HG03045 (cell line): Measurements from ENCODE around the gene ILKAP.
"Not testable (repeated sequence)": the region's sequence is repeated elsewhere in the genome, so short reads cannot be mapped to it uniquely, and the experiment has no call there.

ENCODE experiments used
- ATAC-seq: cut with Tn5 transposase; IDR thresholded peaks from one replicate; pipeline ENCODE4 v1.9.1; 2021; ENCODE audit warnings: mild to moderate bottlenecking, moderate library complexity; ENCODE audit not compliant: unreplicated experiment

The ILKAP gene

DNA sequence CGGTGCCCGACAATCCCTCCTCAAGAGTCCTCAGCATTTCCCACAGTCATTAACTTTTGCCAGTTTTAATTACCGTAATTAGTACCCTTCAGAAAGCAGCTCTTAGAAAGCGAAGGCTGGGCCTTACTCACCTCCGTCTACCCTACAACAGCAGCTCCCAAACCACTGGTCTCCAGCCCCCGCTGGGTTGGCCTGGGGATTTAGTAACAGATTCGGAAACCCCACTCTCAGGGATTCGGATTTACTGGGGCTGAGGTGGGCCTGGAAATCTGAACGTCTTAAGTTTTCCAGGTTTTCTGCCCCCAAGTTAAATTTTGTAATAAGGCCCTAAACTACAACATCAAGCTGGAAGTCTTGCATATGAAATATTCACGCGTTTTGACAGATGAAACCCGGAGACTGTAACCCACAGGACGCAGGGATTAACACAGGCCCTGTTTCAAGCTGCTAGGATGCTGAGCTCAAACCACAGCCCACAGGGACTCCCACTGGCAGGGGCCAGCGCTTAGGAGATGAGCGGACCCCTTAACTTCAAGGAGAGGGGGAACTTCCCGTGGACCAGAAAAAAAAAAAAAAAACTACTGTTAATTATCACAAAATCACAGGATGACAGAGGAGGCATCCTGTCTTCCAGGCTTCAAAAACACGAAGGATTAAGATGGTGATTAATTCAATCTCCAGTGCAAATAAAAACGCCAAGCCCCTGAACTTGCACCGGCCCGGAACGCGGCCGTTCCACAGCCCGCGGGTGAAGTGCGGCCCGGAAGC is 985 bp downstream of the ILKAP start:
- no peak for ATAC-seq

DNA sequence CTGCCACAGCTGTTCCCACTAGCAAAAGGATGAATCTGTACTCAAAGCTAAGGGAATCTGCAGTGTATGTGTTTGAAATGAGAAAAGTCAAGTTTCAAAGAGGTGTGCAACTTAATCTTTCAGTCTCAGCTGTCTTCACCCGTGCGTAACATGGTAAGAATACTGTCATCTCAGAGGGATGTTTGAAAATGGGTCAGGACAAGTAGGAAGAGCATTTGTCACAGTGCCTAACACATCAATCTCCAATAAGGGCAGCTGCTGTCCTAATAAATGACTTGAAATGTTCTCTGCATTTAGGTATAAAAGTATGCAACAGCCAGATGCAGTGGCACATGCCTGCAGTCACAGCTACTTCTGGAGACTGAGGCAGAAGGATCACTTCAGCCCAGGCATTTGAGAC is 13.1 kb downstream of the ILKAP start:
- no peak for ATAC-seq

DNA sequence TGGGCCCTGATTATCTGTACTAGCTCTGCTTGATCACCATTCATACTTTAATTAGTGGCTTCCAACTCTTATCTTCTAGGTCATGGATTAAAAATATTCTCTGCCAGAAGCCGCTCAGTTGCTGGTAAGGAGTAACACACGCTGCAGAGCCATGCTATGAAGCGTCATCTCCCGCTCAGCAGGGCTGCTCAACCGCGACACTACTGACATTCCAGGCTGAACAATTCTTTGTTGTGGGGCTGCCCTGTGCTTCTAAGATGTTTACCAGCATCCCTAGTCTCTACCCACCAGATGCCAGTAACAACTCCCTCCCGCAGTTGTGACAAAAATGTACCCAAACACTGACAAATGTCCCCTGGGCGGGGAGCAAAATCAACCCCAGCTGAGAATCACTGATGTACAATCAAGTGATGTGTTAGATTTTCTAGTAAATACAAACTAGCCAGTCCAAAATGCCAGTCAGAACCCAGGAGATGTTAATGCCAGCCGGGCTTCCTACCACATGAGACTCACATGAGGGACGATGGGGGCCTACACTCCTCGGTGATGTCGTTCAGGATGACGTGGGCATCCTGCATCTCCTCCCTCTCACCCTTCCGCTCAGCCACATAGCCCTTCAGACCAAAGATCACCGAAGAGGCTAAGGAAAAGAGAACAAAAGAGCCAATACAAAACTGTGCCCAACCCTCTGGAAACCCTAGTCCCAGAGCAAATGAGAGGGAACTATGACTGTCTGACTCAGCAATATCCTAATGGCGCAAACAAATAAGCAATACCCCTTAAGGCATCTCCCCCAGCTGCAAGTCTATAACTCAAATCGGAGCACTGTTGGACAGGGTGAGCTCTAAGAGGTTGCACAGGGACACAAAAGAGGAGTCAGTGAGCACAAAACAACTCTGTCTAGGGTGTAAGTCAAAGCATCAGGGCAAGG is 15.6 kb downstream of the ILKAP start:
- ATAC-seq = no peak

DNA sequence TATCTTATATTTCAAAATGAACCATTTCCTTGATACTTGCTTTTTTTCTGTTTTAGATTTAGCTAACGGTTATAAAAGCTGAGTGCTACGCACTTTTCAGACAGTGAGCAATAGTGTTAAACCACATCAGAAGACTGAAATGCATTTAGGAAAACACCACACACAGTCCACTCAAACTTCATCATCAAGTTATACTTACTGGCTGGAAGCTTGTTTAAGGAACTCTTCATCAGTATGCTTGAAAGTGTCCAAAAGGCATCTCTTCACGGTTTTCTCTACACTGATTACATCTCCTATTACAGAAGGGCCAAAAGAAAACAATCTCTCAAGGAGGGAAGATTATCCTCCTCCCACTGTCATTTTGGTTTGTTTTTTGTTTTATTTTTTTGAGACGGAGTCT is 19.7 kb downstream of the ILKAP start:
- no peak for ATAC-seq

DNA sequence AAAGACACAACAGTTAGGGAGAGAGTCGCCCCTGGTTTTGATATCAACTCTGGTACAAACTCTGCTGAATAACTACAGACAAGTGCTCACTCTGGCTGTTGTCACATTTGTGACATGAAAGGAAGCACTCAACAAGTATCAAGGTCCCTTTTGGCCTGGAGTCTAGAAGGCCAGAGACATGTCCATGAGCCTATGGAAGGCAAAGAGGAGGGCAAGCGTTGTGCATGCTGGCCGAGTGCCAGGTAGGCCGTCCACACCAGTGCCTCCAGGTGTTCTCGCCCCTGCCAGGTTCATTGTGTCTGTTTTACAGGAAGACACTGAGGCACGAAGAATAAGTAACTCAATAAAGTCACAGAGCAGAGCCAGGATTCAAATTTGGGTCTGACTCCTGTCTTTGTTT is 21.1 kb downstream of the ILKAP start:
- no peak for ATAC-seq

DNA sequence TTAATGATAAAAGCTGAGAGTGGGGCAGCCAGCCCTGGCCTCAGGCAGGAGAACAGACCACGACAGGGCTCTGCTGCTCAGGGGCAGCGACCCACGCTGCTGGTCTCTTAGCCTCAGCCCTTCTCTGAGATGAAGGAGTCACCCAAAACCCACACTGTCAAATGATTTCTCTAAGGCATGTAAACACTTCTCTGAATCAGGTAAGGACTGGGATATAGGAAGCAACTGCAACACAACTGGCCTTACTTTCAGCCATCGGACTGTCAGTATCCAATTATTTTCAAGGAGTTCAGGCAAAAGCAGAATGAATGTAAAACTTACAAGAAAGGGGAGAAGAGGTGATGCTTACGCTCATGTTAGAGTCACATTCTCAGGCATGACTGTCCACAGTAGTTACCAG is 22.9 kb downstream of the ILKAP start:
- ATAC-seq = no peak

DNA sequence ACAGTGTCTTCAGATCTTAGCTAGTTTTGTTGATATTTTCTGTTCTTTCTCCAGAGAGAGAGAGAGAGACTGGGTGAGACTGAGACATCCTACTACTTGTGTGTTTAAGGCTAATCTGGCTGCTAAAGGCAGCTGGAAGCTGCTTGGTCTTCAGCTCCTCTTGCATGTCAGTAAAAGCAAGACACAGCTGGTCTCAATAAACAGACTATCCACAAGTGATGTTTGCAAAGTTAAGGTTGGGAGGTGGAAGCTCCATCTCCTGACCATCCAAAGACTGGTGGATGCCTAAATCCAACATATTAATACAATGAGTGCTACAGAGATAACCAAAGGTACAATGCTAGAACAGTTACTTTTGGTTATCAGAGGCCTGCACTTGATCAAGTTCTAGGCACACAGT is 26.9 kb downstream of the ILKAP start:
- no peak for ATAC-seq

DNA sequence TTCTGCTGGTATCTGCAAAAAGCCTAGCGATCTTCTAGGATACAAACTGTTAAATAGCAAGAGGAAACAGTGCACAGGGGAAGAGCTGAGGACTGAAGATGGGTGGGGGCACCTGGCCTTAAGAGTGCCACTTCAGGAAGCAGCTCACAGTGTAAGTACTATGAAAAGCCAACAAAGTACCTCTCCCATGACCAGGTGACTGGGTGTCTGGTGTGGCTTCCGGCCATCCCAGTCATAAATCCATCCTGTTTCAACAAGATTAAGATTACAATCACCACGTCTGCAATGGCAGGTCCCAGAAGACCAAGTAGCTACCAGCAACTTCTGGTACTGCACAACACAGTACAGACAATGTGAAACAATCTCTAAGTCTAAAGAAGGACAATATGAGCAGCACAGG is 28.8 kb downstream of the ILKAP start:
- no peak for ATAC-seq

DNA sequence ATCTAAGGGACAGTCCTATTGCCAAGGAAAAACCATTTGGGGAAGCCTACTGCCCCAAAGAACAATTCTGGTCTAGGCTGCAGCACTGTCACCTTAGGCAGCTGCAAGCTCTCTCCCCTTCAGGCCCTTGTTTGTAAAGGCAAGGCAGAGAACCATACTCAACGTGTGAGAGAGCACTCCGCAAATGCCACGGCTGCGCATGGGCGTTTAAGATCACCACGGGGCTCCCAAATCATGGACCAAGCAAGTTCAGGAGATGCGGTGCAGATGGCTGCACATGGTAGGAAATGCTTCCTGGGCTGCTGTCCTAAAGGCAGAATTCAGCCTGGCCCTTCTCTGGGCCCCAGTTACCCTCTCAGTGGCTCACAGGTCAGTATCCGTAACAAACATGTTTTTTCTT is 29.2 kb downstream of the ILKAP start:
- no peak for ATAC-seq

DNA sequence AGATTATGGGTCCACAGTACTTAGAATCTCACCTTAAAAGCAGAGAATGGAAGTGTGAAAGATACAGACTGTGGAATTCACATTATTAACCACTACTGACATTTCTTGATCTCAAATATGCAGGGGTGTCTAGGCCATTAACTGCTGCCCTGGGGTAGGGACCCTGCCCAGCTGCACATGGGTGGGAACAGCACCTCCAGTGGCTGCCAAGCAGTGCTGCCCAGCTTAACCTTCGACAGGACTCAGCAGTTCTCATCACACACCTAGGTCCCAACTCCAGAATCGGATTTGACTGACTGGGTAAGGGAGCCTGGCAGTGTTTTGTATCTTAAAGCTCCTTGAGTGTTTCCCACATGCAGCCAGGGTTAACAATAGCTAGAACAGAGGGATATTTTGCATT is 29.8 kb downstream of the ILKAP start:
- ATAC-seq = no peak

DNA sequence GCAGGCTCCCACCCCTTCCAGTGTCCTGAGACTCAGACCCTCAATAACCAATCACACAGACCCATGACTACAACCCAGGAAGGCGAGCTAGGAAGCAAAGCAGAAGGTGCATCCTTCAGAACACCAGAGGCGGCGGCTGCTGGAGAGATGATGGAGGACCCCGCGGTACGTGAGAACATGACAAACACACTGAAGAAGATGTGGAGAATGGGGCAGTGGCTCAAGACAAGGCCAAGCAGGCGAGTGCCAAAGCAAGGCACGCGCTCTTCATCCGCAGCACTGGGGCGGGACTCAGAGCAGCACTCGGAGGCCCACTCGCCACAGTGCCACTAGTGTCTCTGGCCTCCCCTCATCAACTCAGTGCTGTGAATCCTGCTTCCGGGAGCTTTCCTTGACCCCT is 31.1 kb downstream of the ILKAP start:
- ATAC-seq = no peak

DNA sequence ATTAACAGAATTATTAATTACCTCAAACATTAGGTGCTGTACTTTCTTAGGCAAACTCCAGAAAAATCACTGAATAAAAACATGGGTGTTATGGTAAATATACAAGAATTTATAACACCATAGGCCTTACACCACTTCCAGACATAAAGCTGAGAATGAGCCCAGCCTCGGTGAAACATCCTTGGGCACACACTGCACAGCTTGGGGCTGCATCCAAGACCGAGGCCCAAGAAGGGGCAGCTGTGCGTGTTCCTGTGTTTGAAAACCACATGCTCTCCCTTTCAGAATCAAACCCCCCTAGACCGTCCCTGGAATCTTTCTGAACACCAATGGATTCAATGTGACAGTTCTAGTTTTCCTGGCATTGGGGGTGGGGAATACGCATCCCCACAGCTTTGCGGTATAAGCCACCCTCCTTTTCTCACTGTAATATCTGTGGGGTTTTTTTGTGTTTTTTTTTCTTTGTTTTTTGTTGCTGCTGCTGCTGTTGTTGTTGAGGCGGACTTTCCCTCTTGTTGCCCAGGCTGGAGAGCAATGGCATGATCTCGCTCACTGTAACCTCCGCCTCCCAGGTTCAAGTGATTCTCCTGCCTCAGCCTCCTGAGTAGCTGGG is 31.8 kb downstream of the ILKAP start:
- ATAC-seq = no peak

DNA sequence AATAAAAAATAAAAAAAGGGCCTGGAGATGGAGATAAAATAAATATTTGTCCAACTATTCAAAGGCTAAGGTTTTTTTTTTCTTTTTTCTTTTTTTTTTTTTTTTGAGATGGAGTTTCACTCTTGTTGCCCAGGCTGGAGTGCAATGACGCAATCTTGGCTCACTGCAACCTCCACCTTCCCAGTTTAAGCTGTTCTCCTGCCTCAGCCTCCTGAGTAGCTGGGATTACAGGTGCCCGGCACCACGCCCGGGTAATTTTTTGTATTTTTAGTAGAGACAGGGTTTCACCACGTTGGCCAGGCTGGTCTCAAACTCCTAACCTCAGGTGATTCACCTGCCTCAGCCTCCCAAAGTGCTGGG is 32.4 kb downstream of the ILKAP start:
- not testable (repeated sequence) for ATAC-seq

DNA sequence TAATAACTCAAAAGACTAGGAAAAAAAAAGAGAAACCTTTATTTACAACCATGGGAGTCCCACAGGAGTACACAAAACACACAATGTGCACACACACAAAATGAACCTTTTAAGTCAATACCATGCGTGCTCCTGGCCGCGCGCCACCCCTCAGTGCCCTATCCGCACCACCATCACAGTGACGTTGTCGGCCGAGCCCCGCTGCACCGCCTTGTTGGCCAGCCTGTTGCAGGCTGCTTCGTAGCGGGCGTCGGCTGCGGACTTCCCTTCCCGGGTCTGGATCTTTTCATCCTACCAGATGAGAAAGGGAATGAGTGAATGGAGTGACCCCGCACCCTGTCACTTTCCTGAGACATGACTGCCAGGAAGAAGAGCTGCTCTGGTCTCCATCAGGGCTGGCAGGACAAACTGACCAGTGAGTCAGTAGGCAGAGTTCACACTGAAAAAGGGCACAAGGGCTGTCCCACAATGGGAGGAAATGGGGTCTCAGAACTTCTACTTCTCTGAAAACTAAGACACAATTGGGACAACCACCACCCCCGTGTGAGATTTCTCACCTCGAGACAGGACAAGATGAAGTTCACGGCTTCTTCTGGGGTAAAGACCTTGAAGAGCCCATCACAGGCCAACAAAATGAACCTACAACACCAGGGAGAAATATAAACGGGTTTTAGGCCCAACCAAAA is 33.0 kb downstream of the ILKAP start:
- ATAC-seq = no peak

DNA sequence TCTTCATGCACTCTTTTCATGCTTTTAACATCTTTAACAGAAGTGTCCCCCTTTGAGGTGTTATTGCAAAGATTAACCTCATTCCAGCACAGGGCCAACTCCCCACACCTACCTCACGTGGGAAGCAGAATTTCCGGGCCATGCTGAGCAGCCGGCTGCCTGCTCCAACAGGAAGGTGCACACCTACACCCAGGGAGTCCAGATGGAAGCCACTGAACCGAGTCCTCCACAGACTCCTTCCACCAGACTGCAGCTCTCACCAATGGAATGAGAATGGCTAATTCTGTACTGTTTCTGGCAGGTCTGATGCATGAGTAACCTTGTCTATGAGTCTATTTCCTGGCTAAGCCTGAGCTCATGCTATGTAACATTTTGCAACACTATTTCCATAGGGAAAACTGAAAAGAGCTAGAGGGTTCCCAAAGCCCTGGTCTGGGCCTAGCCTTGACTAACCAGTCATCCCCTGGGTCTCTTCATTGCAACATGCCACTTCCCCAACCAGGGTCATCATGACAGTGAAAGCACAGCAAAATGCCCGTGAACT is 33.7 kb downstream of the ILKAP start:
- ATAC-seq = no peak

DNA sequence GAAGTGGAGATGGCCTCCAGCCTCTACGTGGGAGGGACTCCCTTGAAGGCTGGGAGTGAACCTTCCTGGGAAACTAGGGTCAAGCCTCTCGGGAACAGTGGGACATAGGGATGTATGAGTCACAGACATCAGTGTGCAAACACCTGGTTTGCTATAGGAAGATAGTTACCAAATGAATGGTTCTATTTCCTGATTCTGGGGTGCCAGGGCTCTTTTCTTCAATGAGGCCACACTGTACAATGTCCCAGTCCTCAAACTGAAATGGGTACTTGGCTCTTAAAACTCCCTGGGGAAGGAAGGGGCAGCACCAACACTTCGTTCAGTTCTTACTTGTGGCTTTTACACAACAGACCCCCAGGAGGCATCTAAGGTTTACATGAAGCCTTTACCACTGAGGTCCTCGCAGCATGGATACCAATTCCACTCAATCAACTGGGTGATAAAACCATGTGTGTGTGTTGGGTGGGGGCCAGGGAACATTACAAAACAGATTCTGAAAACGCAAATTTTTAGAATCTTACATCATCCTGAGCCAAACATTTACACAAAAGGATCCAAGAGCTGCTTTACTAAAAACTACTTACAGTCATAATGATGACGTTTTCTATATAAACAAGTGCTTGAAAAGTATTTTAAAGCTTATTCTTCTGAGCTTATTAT is 34.3 kb downstream of the ILKAP start:
- ATAC-seq = no peak

DNA sequence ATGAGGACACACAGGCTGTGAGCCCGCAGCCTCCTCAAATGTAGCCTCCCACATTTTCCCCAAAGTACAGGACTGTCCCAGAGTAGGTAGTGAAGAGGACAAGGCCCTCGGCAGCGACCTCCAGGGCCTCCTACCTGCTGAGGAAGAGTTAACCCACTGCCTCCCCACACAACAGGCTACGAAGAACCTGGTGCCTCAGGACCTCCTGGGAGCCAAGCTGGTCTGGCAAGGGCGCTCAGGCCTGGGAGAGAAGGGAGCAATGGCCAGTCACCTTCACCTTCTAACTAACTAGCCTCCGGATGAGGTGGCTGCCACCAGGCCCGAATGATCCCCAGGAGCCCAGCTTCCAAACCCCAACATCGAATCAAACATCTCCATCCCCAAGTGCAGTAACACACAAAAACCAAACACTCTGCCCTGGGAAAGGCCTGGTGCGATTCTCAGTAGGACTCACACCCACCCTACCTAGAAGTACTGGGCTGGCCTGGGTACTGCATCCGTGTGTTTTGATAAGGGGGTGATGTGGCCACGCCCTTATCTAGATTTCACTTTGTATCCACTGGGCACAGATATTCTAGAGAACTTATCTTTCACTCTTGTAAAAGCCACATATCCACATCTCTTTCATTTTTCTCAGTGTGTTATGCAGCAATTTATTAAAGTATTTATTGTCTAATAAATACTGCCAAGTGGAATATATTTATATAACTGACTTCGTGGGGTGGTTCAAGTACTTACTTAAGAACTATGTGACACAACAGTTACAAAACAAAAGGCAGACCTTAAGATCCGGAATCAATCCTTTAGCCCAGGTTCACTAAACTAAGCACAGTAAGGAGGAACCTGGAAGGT is 35.1 kb downstream of the ILKAP start:
- ATAC-seq = no peak

DNA sequence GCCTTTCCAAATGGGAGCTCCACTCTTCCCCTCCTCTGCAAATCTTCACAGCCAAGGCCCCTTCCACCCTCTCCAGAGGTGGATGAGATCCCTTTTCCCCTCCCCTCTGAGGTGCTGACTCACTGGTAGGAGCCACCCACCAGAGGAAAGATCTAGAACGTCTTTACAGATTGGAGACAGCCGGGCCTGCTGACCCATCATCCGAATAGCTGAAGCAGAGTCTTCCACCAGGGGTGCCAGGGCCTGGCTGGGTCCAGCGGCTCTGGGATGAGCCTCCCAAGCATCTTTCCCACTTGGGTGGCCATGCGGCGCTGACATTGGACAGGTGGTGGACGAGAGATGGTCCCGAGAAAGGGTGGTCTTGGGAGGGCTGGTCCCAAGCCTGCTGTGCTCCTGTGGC is 35.7 kb downstream of the ILKAP start:
- ATAC-seq = no peak

DNA sequence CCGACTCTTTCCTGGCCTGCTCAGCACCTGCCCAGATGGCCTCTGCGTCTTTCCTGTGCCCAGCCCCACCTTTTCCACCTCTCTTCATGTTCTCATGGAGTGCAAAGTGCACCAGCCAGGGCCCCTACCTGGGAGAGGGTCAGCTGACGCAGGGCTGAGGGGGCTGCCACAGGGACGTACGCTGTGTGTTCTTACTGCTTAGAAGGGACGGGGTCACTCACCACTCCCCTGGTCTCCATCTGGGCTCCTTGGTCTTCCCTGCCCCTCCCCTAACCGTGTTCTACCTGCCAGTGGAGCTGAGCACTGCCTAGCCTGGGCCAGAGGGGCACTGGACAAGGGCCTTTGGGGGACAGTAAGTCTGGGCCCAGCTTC is 36.2 kb downstream of the ILKAP start:
- no peak for ATAC-seq
